GM19468 (cell line): ENCODE data around the gene SLC8A1.

Source experiments
- ATAC-seq: cut with Tn5 transposase; IDR thresholded peaks from one replicate; pipeline ENCODE4 v1.9.1; 2021; ENCODE audit warnings: mild to moderate bottlenecking, moderate library complexity, moderate number of reproducible peaks; ENCODE audit not compliant: unreplicated experiment; ENCODE audit errors: extremely low read depth

Gene SLC8A1

GRCh38 chr2:40213071-40213470, 238.8 kb downstream of the SLC8A1 start:
- ATAC-seq: no peak

GRCh38 chr2:40210968-40211353, 240.9 kb downstream of the SLC8A1 start:
- no peak for ATAC-seq

- no peak for ATAC-seq
Measured at GRCh38 chr2:40210344-40210967, 241.4 kb downstream of the SLC8A1 start.

GRCh38 chr2:40209761-40210160, 242.1 kb downstream of the SLC8A1 start:
- no peak for ATAC-seq

- ATAC-seq: no peak
Measured at GRCh38 chr2:40208463-40208862, 243.4 kb downstream of the SLC8A1 start.

GRCh38 chr2:40204268-40204667, 247.6 kb downstream of the SLC8A1 start:
- no peak for ATAC-seq

GRCh38 chr2:40202798-40203400, 249.0 kb downstream of the SLC8A1 start:
- no peak for ATAC-seq

GRCh38 chr2:40201425-40201824, 250.5 kb downstream of the SLC8A1 start:
- no peak for ATAC-seq

- no peak for ATAC-seq
Measured at GRCh38 chr2:40200366-40200915, 251.4 kb downstream of the SLC8A1 start.

- no peak for ATAC-seq
Measured at GRCh38 chr2:40199771-40200170, 252.1 kb downstream of the SLC8A1 start.

- ATAC-seq: no peak
Measured at GRCh38 chr2:40197121-40197520, 254.8 kb downstream of the SLC8A1 start.

- no peak for ATAC-seq
Measured at GRCh38 chr2:40193670-40194026, 258.2 kb downstream of the SLC8A1 start.

- ATAC-seq: no peak
Measured at GRCh38 chr2:40192864-40193669, 258.8 kb downstream of the SLC8A1 start.

- ATAC-seq: no peak
Measured at GRCh38 chr2:40190457-40190856, 261.4 kb downstream of the SLC8A1 start.

GRCh38 chr2:40189881-40190280, 262.0 kb downstream of the SLC8A1 start:
- no peak for ATAC-seq

GRCh38 chr2:40187054-40187453, 264.8 kb downstream of the SLC8A1 start:
- ATAC-seq: no peak

- no peak for ATAC-seq
Measured at GRCh38 chr2:40184551-40184950, 267.3 kb downstream of the SLC8A1 start.

GRCh38 chr2:40181855-40182254, 270.0 kb downstream of the SLC8A1 start:
- ATAC-seq: no peak

GRCh38 chr2:40179801-40180200, 272.1 kb downstream of the SLC8A1 start:
- no peak for ATAC-seq

GRCh38 chr2:40178971-40179370, 272.9 kb downstream of the SLC8A1 start:
- peak; percentile 26 for ATAC-seq

- ATAC-seq: no peak
Measured at GRCh38 chr2:40178171-40178778, 273.6 kb downstream of the SLC8A1 start.
